Fibroblast of skin of left quadriceps (primary cell): ENCODE results near the gene B3GALT4.
"Not testable (repeated sequence)": the region's sequence is repeated elsewhere in the genome, so short reads cannot be mapped to it uniquely, and the experiment has no call there.

Source experiments
- DNase-seq, 2 experiments: peaks; one replicate each; pipeline ENCODE4 v3.0.0-alpha.2; 2013; ENCODE audit warnings: low read depth in 2 of 2

The B3GALT4 gene

GRCh38 chr6:33276864-33277662, at the start of gene B3GALT4:
TSS of gene B3GALT4 (plus strand) at chr6:33277123. CDS start at chr6:33277420, 297 bp downstream.
- peak; percentile 29 to 39 for DNase-seq

GRCh38 chr6:33235221-33235634, 41.7 kb upstream of the B3GALT4 start:
- no peak for DNase-seq

GRCh38 chr6:33236328-33236727, 40.6 kb upstream of the B3GALT4 start:
- DNase-seq = no peak

GRCh38 chr6:33236852-33237251, 40.1 kb upstream of the B3GALT4 start:
- no peak for DNase-seq

GRCh38 chr6:33237741-33238140, 39.2 kb upstream of the B3GALT4 start:
- DNase-seq = no peak

GRCh38 chr6:33241968-33242367, 35.0 kb upstream of the B3GALT4 start:
- DNase-seq = no peak

- no peak for DNase-seq
Measured at GRCh38 chr6:33243476-33243875, 33.4 kb upstream of the B3GALT4 start.

- DNase-seq = peak; percentile 67 to 72
Measured at GRCh38 chr6:33247977-33248642, 28.8 kb upstream of the B3GALT4 start.

- peak in 1 of 2 experiments; percentile 27 for DNase-seq
Measured at GRCh38 chr6:33248643-33248931, 28.3 kb upstream of the B3GALT4 start.

GRCh38 chr6:33248932-33249731, 27.8 kb upstream of the B3GALT4 start:
- DNase-seq = peak; percentile 99

- peak in 1 of 2 experiments; percentile 32 for DNase-seq
Measured at GRCh38 chr6:33249732-33250630, 26.9 kb upstream of the B3GALT4 start.

GRCh38 chr6:33250731-33251130, 26.2 kb upstream of the B3GALT4 start:
- no peak for DNase-seq

- DNase-seq = no peak
Measured at GRCh38 chr6:33251395-33252012, 25.4 kb upstream of the B3GALT4 start.

- DNase-seq = peak; percentile 49
Measured at GRCh38 chr6:33252759-33253158, 24.2 kb upstream of the B3GALT4 start.

- DNase-seq = no peak
Measured at GRCh38 chr6:33254591-33254990, 22.3 kb upstream of the B3GALT4 start.

GRCh38 chr6:33259032-33259431, 17.9 kb upstream of the B3GALT4 start:
- no peak for DNase-seq

- not testable (repeated sequence) for DNase-seq
Measured at GRCh38 chr6:33262490-33262889, 14.4 kb upstream of the B3GALT4 start.

- DNase-seq = no peak
Measured at GRCh38 chr6:33264015-33264414, 12.9 kb upstream of the B3GALT4 start.

- DNase-seq = no peak
Measured at GRCh38 chr6:33271117-33271467, 5.8 kb upstream of the B3GALT4 start.

GRCh38 chr6:33271468-33272274, 5.3 kb upstream of the B3GALT4 start, which contains the start of the genes RPS18 and VPS52:
TSS of gene RPS18 (plus strand) at chr6:33272075. CDS start at chr6:33272120, 45 bp downstream.
TSS of gene VPS52 (minus strand) at chr6:33271876. CDS start at chr6:33271675, 201 bp downstream.
- peak; percentile 99 for DNase-seq
